SU-DHL-6 (cell line): ENCODE data around the gene CD200R1L.

Experiments
- EZH2phosphoT487 ChIP-seq: fragments of 200-600 bp; sonication (generic), shearing (Covaris generic); conservative IDR thresholded peaks from 2 replicates; pipeline ENCODE4 v1.6.1; 2018; ENCODE audit warnings: mild to moderate bottlenecking, antibody characterized with exemption, low read length, moderate library complexity, mixed read lengths
- TF ChIP-seq, protein P1 (sequence below): fragments of 200-600 bp; sonication (generic); IDR thresholded peaks from one replicate; pipeline ENCODE4 v1.5.1; 2017; ENCODE audit warnings: antibody characterized with exemption, mild to moderate bottlenecking, low read length, moderate library complexity; ENCODE audit not compliant: insufficient read depth, poor library complexity, severe bottlenecking

DNA sequence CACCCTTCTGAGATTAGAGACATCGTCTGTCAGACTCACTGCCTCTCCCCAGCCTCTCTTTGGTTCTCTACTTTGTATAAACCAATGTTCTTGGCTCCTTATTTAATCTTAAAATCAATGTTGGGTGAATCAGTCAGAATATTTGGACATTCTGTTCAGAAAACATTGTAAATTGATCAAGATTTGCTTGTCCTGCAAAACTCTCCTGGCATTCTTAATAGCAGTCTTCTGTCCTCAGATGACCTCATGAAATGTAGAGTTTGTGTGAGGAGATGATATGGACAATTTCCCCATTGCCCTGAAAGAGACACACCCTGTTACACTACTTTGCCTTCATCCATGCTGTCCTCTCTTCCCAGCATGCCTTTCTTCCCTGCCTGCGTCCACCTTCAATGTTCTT, 33.6 kb downstream of the CD200R1L start:
- TF ChIP-seq, protein P1, sequence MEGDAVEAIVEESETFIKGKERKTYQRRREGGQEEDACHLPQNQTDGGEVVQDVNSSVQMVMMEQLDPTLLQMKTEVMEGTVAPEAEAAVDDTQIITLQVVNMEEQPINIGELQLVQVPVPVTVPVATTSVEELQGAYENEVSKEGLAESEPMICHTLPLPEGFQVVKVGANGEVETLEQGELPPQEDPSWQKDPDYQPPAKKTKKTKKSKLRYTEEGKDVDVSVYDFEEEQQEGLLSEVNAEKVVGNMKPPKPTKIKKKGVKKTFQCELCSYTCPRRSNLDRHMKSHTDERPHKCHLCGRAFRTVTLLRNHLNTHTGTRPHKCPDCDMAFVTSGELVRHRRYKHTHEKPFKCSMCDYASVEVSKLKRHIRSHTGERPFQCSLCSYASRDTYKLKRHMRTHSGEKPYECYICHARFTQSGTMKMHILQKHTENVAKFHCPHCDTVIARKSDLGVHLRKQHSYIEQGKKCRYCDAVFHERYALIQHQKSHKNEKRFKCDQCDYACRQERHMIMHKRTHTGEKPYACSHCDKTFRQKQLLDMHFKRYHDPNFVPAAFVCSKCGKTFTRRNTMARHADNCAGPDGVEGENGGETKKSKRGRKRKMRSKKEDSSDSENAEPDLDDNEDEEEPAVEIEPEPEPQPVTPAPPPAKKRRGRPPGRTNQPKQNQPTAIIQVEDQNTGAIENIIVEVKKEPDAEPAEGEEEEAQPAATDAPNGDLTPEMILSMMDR, result no peak
- no peak for TF ChIP-seq EZH2phosphoT487
